Measurements from ENCODE around the gene RANGAP1. TPM values are rescaled to one million over a fixed set of nuclear protein-coding genes. Genes with fewer than 3 reads are reported as not detected.

RANGAP1 gene
- polyA plus RNA-seq, 1 donor (not counting 4 experiments of a cell fraction or from before 2014, with no cell fraction given): 85.9 TPM

GRCh38 chr22:41311487-41311886 lies 25.5 kb upstream of the RANGAP1 start:
- H3K4me3 ChIP-seq (ENCODE audit: control insufficient read depth in 2 of 3, extremely low read depth in 1 of 3, insufficient read depth in 2 of 3, low read depth in 1 of 3, low read length in 3 of 3): no peak overlapping the region
- TF ChIP-seq CTCF (optimal IDR thresholded peaks at IDR 0.05 in 1 of 3, IDR thresholded peaks at IDR 0.05 in 1 of 3, conservative IDR thresholded peaks at IDR 0.05 in 1 of 3; ENCODE audit: extremely low read depth in 1 of 3, insufficient read depth in 2 of 3, low read length in 3 of 3): no peak
- no peak for TF ChIP-seq EZH2 (IDR thresholded peaks at IDR 0.05; ENCODE audit: low read length)
- H2AFZ ChIP-seq (ENCODE audit: control insufficient read depth, low read length): no peak overlapping the region
- H3K9me1 ChIP-seq (ENCODE audit: control insufficient read depth, extremely low read depth, insufficient read depth, low read length): no peaks in the 10 kb centered on the region
- peaks cover 5% of the 10 kb centered on the region for H3K4me1 ChIP-seq (ENCODE audit: control insufficient read depth, extremely low read depth, insufficient read depth, low read length)
- H4K20me1 ChIP-seq (ENCODE audit: control insufficient read depth, extremely low read depth, insufficient read depth, low read length): no peaks in the 10 kb centered on the region
- no peak overlapping the region for H3K27ac ChIP-seq (ENCODE audit: control insufficient read depth, insufficient read depth, low read length)
- DNase-seq (ENCODE audit: low read depth, low spot score) (no peak), FAIRE-seq (no peak)
- peaks cover 12 to 15% of the 10 kb centered on the region in 2 experiments for H3K36me3 ChIP-seq (ENCODE audit: control insufficient read depth in 2 of 2, extremely low read depth in 1 of 2, insufficient read depth in 2 of 2, low read length in 2 of 2)
- dilution Hi-C loops (cut with MboI; ENCODE audit: extremely low pct_ligation_motif_present, low sequenced_read_pairs): no loop called here
- H3K9ac ChIP-seq (ENCODE audit: control insufficient read depth, extremely low read depth, insufficient read depth, low read length): no peak overlapping the region
- no peaks in the 10 kb centered on the region for H3K27me3 ChIP-seq (ENCODE audit: control insufficient read depth, extremely low read depth, insufficient read depth, low read length)
- H3K9me3 ChIP-seq (ENCODE audit: control insufficient read depth, low read depth, low read length): no peaks in the 10 kb centered on the region
- no peak overlapping the region for H3K4me2 ChIP-seq (ENCODE audit: control insufficient read depth, extremely low read depth, insufficient read depth, low read depth, low read length)
- H3K79me2 ChIP-seq (ENCODE audit: control insufficient read depth, insufficient read depth, low read length): peaks cover 80% of the 10 kb centered on the region

- dilution Hi-C loops (cut with MboI; ENCODE audit: extremely low pct_ligation_motif_present, low sequenced_read_pairs): no loop called here
- peaks cover 81% of the 10 kb centered on the region for H3K79me2 ChIP-seq (ENCODE audit: control insufficient read depth, insufficient read depth, low read length)
- H3K9me3 ChIP-seq (ENCODE audit: control insufficient read depth, low read depth, low read length): no peaks in the 10 kb centered on the region
- TF ChIP-seq CTCF (optimal IDR thresholded peaks at IDR 0.05 in 1 of 3, IDR thresholded peaks at IDR 0.05 in 1 of 3, conservative IDR thresholded peaks at IDR 0.05 in 1 of 3; ENCODE audit: extremely low read depth in 1 of 3, insufficient read depth in 2 of 3, low read length in 3 of 3): no peak
- TF ChIP-seq EZH2 (IDR thresholded peaks at IDR 0.05; ENCODE audit: low read length): no peak
- H3K4me3 ChIP-seq (ENCODE audit: control insufficient read depth in 2 of 3, extremely low read depth in 1 of 3, insufficient read depth in 2 of 3, low read depth in 1 of 3, low read length in 3 of 3): no peak overlapping the region
- no peak for DNase-seq (ENCODE audit: low read depth, low spot score)
- no peak overlapping the region for H3K4me2 ChIP-seq (ENCODE audit: control insufficient read depth, extremely low read depth, insufficient read depth, low read depth, low read length)
- H3K36me3 ChIP-seq (ENCODE audit: control insufficient read depth in 2 of 2, extremely low read depth in 1 of 2, insufficient read depth in 2 of 2, low read length in 2 of 2): peaks cover 11 to 15% of the 10 kb centered on the region in 2 experiments
- no peaks in the 10 kb centered on the region for H3K9me1 ChIP-seq (ENCODE audit: control insufficient read depth, extremely low read depth, insufficient read depth, low read length)
- no peak for FAIRE-seq
- peaks cover 3% of the 10 kb centered on the region for H4K20me1 ChIP-seq (ENCODE audit: control insufficient read depth, extremely low read depth, insufficient read depth, low read length)
- H3K27ac ChIP-seq (ENCODE audit: control insufficient read depth, insufficient read depth, low read length): no peak overlapping the region
- H3K9ac ChIP-seq (ENCODE audit: control insufficient read depth, extremely low read depth, insufficient read depth, low read length): no peak overlapping the region
- H3K27me3 ChIP-seq (ENCODE audit: control insufficient read depth, extremely low read depth, insufficient read depth, low read length): no peaks in the 10 kb centered on the region
- no peak overlapping the region for H2AFZ ChIP-seq (ENCODE audit: control insufficient read depth, low read length)
- H3K4me1 ChIP-seq (ENCODE audit: control insufficient read depth, extremely low read depth, insufficient read depth, low read length): peaks cover 13% of the 10 kb centered on the region
Measured at GRCh38 chr22:41310336-41310735, 24.3 kb upstream of the RANGAP1 start.
